GM18868 (cell line): ENCODE results near the gene GAL3ST1.
"Not testable (repeated sequence)": the region's sequence is repeated elsewhere in the genome, so short reads cannot be mapped to it uniquely, and the experiment has no call there.

Source experiments
- ATAC-seq: cut with Tn5 transposase; IDR thresholded peaks from one replicate; pipeline ENCODE4 v1.9.1; 2021; ENCODE audit warnings: mild to moderate bottlenecking, moderate library complexity; ENCODE audit not compliant: unreplicated experiment

The GAL3ST1 gene

GRCh38 chr22:30596886-30597285, 22.4 kb upstream of the GAL3ST1 start:
- no peak for ATAC-seq

GRCh38 chr22:30596199-30596598, 21.7 kb upstream of the GAL3ST1 start:
- ATAC-seq: no peak

GRCh38 chr22:30592360-30592713, 17.9 kb upstream of the GAL3ST1 start:
- not testable (repeated sequence) for ATAC-seq

GRCh38 chr22:30591588-30592359, 17.3 kb upstream of the GAL3ST1 start, which contains the start of gene PES1:
Gene PES1, minus strand, starts transcription at chr22:30591910. Its CDS starts 77 bp downstream, at chr22:30591833.
- ATAC-seq: peak; percentile 97

- ATAC-seq: no peak
These were observed 16.7 kb upstream of the GAL3ST1 start for GRCh38 chr22:30591191-30591587.

- ATAC-seq: no peak
These were observed 11.9 kb upstream of the GAL3ST1 start for GRCh38 chr22:30586414-30586813.

GRCh38 chr22:30584441-30584840, 10.0 kb upstream of the GAL3ST1 start:
- no peak for ATAC-seq

GRCh38 chr22:30582788-30583545, 8.5 kb upstream of the GAL3ST1 start:
- no peak for ATAC-seq

- no peak for ATAC-seq
These were observed 7.6 kb upstream of the GAL3ST1 start for GRCh38 chr22:30582051-30582450.

GRCh38 chr22:30580896-30581295, 6.4 kb upstream of the GAL3ST1 start:
- ATAC-seq: no peak

GRCh38 chr22:30578481-30578880, 4.0 kb upstream of the GAL3ST1 start:
- no peak for ATAC-seq

- ATAC-seq: no peak
These were observed 1.4 kb upstream of the GAL3ST1 start for GRCh38 chr22:30575859-30576258.

- no peak for ATAC-seq
These were observed 669 bp upstream of the GAL3ST1 start for GRCh38 chr22:30574997-30575671.

- ATAC-seq: no peak
These were observed 821 bp downstream of the GAL3ST1 start for GRCh38 chr22:30573594-30574094.

GRCh38 chr22:30572840-30573593, 1.4 kb downstream of the GAL3ST1 start:
- ATAC-seq: no peak

GRCh38 chr22:30572210-30572609, 2.3 kb downstream of the GAL3ST1 start:
- no peak for ATAC-seq

- no peak for ATAC-seq
These were observed 4.7 kb downstream of the GAL3ST1 start for GRCh38 chr22:30569674-30570202.

GRCh38 chr22:30568137-30568805, 6.2 kb downstream of the GAL3ST1 start:
- ATAC-seq: no peak

GRCh38 chr22:30567277-30567676, 7.2 kb downstream of the GAL3ST1 start:
- ATAC-seq: not testable (repeated sequence)

- no peak for ATAC-seq
These were observed 8.3 kb downstream of the GAL3ST1 start for GRCh38 chr22:30566125-30566524.
